GM11168 (cell line): ENCODE measurements around the gene TIMP1.
"Not testable (repeated sequence)": the region's sequence is repeated elsewhere in the genome, so short reads cannot be mapped to it uniquely, and the experiment has no call there.

Experiments used
- in situ Hi-C: fragments of 300-500 bp; cut with MboI; formaldehyde crosslinking; loops from one replicate; pipeline ENCODE4 v1.12.0; 2022; ENCODE audit warnings: low sequenced_read_pairs; ENCODE audit not compliant: unreplicated experiment

Gene TIMP1

DNA sequence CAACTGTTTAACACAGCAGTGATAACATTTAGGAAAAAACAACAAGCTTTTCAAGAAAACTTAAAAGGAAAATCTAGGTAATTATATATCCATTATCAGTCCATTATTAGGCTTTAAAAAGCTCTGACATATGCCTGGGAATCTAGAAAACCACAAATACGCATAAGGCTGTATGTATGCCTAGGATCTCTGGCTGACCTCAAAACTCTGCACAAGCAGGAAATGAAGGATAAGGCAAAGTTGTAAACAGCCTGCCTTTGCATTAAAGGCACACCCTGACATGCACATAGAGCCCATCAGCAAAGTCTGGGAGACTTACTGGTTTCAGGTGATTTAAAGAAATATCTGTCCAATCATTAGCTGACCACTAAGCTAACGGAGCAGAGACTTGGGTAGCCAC, 14.0 kb downstream of the TIMP1 start:
- in situ Hi-C loops, result no loop called here

- in situ Hi-C loops, result no loop called here
Measured at GRCh38 chrX:47597222-47597621, 15.0 kb downstream of the TIMP1 start.

DNA sequence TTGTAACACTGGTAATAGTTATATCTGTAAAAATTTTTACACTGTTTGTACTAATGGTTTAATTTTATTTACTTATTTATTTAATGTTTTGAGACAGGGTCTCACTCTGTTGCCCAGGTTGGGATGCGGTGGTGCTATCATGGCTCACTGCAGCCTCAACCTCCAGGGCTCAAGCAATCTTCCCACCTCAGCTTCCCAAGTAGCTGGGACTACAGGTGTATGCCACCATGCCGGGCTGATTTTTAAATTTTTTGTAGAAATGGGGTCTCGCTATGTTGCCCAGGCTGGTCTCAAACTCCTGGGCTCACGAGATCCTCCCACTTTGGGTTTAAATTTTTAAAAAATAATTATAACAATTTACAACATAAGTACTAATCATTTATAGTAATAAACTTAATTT, 20.9 kb downstream of the TIMP1 start:
- in situ Hi-C loops, result not testable (repeated sequence)

DNA sequence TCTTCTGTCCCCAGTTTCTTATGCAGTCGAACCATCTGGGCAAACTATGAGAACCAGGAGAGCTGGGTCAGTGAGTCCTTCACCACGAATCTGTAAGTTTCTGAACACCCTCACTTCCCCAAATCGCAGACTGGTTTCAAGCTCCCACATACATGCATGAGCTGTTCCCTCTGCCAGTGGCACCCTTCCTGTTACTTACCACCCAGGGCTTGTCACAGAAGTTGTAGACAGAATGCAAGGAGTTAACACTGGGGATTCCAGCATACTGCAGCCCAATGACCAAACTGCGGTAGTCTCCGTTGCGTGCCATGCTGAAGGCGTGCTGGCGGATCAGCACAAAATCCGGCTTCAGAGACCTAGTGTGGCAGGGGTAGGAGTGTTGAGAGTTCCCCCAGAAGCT, 22.8 kb downstream of the TIMP1 start:
- in situ Hi-C loops, result no loop called here

DNA sequence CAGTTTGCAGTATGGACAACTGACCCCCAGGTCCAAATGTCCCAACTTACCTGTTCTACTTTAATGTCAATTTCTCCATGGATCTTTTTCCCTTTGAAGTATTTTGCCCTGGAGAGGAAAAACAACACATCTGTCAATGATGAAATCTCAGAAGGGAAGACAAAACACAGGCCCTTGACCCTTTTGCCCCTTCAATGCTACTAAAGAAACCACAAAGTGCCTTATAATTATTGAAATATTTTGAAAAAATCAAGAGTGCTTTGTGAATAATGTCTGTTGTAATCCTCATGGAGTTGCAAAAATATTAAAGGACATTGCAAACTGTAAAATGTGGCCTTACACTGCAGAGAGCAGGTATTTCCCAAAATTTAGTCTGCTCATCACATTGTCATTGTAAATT, 24.9 kb downstream of the TIMP1 start:
- in situ Hi-C loops, result no loop called here

- in situ Hi-C loops, result no loop called here
Measured at GRCh38 chrX:47608130-47608810, 26.0 kb downstream of the TIMP1 start.

DNA sequence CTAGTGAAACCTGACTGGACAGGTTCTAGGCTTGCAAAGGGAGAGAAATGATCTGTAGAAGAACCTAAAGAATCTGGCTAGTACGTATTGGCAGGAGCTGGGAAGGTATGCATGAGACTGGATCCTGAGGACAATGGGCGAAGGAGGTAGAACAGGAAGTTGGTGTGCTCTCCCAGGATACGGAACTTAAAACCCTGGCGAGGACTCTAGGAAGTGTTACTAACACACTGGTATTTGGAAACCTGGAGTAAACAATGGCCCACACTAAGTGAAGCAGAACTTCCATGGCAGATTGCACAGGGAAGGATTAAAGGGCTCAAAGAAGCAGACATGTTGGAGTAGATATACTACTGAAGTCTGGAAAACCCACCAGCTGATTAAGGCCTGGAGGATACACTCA, 28.3 kb downstream of the TIMP1 start:
- in situ Hi-C loops, result no loop called here

GRCh38 chrX:47611489-47611888, 29.3 kb downstream of the TIMP1 start:
- in situ Hi-C loops, result no loop called here

DNA sequence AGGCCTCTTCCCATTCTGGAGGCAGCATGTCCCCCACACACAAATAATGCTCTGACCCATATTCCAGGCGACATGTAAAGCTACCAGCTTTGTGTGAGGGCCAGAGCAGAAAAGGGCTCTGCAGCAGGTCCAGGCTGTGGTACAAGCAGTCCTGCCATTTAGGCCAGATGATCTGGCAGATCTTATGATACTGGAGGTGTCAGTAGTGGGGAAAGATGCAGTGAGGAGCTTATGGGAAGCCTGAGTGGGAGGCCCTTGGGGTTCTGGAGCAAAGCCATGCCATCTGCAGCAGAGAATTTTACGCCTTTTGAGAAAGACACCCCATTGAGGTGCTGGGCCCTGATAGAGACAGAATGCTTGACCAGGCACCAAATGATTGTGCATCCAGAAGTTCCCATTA, 29.7 kb downstream of the TIMP1 start:
- in situ Hi-C loops, result no loop called here

DNA sequence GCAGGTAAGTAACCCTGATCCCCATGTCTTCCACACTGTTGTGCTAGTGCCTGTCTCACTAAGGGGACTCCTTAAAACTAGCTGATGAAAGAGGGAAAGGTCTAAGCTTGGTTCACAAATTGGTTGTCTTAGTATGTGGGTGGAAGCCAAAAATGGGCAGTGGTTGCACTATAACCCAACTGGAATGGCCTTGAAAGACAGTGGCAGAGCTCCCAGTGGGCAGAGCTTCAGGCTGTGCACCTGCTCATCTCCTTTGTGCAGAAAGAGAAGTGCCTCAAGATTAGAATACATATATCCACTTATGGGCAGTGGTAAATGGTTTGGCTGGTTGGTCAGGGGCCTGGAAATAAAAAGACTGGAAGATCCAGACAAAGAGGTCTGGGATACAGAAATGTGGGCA, 30.2 kb downstream of the TIMP1 start:
- in situ Hi-C loops, result no loop called here

- in situ Hi-C loops, result no loop called here
Measured at GRCh38 chrX:47613082-47613481, 30.8 kb downstream of the TIMP1 start.

DNA sequence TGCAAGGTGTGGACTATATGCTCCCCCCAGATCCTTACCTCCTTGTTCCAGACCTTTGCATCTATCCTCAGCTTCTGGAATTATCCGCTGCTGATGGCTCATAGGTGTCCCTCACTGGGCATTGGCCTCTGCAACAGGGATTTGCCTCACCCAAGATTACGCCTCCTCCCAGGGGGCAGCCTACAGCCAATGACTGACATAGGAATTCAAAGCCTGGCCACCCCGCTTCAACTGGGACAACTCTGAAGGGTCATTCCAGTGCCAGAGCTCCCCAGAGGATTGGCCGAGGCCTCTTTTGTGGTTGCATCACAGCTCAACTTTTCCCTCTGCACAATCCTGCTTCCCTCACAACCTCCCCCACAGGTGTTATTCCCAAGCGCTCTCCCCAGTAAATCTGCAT, 32.4 kb downstream of the TIMP1 start:
- in situ Hi-C loops, result no loop called here

DNA sequence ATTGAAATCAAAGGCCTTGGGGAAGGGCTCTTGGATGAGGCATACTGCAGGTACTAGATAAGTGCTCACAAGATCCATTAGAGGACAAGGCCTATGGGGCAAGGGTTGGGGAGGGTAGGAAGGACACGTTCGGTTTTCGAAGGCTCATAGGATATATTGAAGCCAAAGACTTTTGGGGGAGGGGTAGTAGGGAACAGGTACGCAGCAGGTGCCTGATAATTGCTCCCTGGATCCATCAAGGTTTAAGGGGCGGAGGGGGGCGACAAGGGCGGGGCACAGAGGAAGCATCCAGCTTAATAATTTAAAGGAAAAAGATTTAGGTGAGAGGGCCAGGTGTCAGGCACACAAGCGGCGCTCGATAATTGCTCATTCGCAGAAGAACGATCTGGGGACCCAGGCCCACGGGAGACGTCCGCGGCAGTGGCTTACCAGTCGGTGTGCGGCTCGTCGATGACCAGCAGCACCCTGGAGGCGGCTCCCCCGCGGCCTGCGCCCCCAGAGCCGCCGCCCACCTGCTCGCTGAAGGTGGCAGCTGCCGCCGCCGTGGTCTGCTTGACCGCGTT, 36.8 kb downstream of the TIMP1 start:
- in situ Hi-C loops, result no loop called here

DNA sequence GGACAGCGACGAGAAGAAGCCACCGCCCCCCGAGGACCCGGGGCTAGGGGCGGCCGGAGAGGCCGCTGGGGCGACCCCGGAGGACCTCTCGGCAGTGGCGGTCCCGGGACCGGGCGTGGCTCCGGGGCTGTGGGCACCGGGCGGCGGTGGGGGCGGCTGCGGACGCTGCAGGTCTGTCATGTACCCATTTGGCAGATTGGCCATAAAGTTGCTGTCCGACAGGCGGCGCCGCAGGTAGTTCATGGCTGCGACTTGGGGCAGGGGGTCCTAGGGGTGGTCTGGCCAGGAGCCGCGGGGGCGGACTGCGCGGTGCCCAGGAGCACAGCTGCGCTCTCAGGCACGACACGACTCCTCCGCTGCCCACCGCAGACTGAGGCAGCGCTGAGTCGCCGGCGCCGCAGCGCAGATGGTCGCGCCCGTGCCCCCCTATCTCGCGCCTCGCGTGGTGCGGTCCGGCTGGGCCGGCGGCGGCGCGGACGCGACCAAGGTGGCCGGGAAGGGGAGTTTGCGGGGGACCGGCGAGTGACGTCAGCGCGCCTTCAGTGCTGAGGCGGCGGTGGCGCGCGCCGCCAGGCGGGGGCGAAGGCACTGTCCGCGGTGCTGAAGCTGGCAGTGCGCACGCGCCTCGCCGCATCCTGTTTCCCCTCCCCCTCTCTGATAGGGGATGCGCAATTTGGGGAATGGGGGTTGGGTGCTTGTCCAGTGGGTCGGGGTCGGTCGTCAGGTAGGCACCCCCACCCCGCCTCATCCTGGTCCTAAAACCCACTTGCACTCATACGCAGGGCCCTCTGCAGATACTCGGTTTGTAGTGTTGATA, 37.5 kb downstream of the TIMP1 start, which contains the start of gene SYN1:
TSS of gene SYN1 (minus strand) at position 372 of the 817 bp plus-strand sequence. CDS start at position 243, 129 bp downstream.
- in situ Hi-C loops, result no loop called here

DNA sequence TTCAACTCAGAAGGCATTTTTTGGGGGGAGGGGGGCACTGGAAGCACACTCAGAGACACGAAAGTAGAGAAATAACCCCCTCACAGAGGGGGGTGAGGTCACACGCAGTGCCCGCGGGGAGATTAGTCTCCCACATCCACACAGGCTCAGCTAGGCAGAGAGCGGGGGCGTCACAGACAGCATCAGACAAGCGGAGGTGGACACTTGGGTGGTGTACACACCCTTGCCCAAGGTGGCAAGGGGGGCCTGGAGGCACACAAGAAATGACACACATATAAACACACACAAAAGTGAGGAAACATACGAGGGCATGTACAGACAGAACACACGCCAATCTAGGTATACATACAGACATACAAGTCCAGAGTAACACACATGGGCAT, 38.1 kb downstream of the TIMP1 start:
- in situ Hi-C loops, result no loop called here

DNA sequence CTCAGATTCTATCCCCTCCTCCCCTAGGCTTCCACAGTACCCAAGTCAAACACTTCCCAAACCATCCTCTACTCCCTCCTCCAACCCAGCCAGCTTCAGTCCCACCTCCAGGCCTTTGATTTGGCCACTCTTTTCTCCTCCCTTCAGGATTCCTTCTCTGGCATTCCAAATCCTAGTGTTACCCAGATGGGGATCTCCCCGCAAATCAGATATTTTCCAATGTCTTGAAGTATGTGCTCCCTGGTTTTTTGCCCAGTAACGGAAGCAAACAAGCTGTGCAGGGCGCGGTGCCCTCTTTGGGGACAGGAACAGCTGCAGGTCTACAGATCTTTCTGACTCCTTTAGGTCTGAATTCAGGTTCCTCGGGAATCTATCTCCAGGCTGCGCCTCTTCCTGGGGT, 39.6 kb downstream of the TIMP1 start:
- in situ Hi-C loops, result no loop called here

- in situ Hi-C loops, result no loop called here
Measured at GRCh38 chrX:47623540-47624027, 41.3 kb downstream of the TIMP1 start.

GRCh38 chrX:47625365-47625764, 43.1 kb downstream of the TIMP1 start:
- in situ Hi-C loops, result no loop called here

GRCh38 chrX:47628982-47629381, 46.7 kb downstream of the TIMP1 start:
- in situ Hi-C loops, result no loop called here

DNA sequence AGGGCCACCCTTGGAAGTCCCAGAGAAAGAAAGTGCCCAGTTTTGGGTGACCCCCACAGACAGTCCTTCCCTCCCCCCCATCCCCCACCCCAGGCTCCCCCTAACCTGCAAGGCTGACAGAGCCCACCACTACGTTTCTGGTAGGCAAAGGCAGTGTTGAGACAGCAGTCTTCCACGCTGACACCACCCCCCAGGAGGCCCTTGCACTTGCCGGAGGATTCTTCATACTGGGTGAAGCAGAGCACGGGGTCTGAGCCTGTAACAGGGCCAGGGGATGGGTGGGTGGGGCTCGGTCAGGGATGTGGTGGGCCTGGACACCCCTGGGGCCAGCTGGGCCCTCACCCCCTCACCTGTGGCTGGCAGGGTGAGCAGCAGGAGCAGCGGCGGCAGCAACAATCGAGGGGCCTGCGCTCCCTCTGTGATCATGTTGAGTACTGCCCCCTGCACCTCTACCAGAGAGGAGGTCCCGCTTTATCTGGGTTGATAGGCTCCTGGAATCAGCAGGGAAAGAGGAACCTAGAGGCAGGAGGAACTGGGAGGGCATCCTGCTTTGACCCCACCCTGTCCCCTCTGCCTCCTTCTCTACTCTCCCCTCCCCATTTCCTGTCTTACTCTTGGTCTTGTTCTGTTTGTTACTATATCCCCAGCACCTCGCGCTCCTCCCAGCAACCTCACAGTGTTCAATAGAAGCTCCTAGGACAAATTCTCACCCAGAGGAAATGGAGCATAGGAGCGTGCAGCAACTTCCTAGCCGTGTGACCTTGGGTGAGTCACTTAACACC, 47.4 kb downstream of the TIMP1 start, which contains the start of gene CFP:
TSS of gene CFP (minus strand) at position 512 of the 782 bp plus-strand sequence. CDS start at position 426, 86 bp downstream.
- in situ Hi-C loops, result no loop called here
